ENCODE data around the gene FRMD4B. TPM values are rescaled to one million over a fixed set of nuclear protein-coding genes. Genes with fewer than 3 reads are reported as not detected.
A peak's percentile ranks its signal among the peaks of the same experiment; 100 is the strongest.

FRMD4B gene
- total RNA-seq, 1 donor from 2014 or later: 140 TPM

DNA sequence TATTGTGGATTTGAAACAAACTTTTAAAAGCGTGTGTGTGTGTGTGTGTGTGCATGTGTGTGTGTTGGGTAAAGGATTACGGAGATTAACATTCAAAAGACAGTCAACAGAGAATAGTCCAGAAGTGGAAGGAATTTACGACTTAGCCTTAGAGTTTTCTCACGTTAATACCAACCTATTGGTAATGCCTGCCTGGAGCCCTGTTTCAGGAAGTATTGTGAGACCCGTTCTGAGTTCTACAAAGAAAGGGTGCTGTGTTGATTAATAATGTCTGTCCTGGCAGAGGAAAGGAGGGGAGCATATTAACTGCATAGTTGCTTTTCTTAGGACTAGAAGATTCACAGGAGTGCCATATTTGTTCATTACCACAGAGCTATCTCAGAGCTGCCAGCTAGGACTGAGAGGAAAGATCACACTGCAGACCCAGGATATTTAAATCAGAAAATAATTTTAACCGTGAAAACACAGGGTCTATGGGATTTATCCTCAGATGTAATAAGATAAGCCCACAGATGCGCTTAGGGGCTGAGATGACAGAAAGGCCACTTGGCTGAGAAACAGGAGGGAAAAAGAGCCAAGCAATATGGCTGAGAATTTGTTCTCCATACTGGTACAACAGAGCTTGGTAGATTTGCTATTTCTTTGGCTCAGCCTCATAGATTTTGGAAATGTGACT is 40.5 kb upstream of the FRMD4B start:
- no peaks in the 10 kb centered on the region for H3K27me3 Mint-ChIP-seq (ENCODE audit: low read depth)
- no peak overlapping the region for H3K27ac Mint-ChIP-seq
- H3K9me3 Mint-ChIP-seq: no peaks in the 10 kb centered on the region
- H3K4me3 Mint-ChIP-seq: no peak overlapping the region
- peaks cover 4% of the 10 kb centered on the region for H3K4me1 Mint-ChIP-seq
- TF ChIP-seq, protein P1, sequence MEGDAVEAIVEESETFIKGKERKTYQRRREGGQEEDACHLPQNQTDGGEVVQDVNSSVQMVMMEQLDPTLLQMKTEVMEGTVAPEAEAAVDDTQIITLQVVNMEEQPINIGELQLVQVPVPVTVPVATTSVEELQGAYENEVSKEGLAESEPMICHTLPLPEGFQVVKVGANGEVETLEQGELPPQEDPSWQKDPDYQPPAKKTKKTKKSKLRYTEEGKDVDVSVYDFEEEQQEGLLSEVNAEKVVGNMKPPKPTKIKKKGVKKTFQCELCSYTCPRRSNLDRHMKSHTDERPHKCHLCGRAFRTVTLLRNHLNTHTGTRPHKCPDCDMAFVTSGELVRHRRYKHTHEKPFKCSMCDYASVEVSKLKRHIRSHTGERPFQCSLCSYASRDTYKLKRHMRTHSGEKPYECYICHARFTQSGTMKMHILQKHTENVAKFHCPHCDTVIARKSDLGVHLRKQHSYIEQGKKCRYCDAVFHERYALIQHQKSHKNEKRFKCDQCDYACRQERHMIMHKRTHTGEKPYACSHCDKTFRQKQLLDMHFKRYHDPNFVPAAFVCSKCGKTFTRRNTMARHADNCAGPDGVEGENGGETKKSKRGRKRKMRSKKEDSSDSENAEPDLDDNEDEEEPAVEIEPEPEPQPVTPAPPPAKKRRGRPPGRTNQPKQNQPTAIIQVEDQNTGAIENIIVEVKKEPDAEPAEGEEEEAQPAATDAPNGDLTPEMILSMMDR (IDR thresholded peaks at IDR 0.05; ENCODE audit: unreplicated experiment): no peak
- H3K36me3 Mint-ChIP-seq: no peaks in the 10 kb centered on the region
- no peak for DNase-seq (ENCODE audit: low spot score in 2 of 2, unreplicated experiment in 2 of 2)

DNA sequence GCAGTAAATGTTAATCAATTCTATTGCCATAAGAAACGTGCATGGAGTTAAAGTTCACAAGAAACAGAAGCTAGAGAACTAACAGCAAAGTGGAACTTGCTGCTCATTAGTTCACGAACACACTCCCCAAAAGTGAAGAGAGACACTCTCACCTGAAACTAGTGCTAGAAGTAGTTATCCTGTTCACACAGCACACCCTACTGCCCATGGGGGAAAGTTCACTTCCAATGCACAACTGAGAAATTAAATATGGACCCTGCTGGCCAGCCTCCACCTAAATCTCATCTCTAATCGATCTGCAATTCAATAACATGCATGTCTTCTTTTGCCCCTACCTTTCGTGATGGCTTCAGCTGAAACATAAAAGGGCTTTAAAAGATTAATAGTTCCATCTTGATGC is 39.4 kb upstream of the FRMD4B start:
- no peaks in the 10 kb centered on the region for H3K9me3 Mint-ChIP-seq
- TF ChIP-seq, protein P1 (IDR thresholded peaks at IDR 0.05; ENCODE audit: unreplicated experiment): peak; percentile 33
- no peak for DNase-seq (ENCODE audit: low spot score in 2 of 2, unreplicated experiment in 2 of 2)
- H3K27me3 Mint-ChIP-seq (ENCODE audit: low read depth): no peaks in the 10 kb centered on the region
- no peak overlapping the region for H3K27ac Mint-ChIP-seq
- no peaks in the 10 kb centered on the region for H3K36me3 Mint-ChIP-seq
- peaks cover 4% of the 10 kb centered on the region for H3K4me1 Mint-ChIP-seq
- no peak overlapping the region for H3K4me3 Mint-ChIP-seq

DNA sequence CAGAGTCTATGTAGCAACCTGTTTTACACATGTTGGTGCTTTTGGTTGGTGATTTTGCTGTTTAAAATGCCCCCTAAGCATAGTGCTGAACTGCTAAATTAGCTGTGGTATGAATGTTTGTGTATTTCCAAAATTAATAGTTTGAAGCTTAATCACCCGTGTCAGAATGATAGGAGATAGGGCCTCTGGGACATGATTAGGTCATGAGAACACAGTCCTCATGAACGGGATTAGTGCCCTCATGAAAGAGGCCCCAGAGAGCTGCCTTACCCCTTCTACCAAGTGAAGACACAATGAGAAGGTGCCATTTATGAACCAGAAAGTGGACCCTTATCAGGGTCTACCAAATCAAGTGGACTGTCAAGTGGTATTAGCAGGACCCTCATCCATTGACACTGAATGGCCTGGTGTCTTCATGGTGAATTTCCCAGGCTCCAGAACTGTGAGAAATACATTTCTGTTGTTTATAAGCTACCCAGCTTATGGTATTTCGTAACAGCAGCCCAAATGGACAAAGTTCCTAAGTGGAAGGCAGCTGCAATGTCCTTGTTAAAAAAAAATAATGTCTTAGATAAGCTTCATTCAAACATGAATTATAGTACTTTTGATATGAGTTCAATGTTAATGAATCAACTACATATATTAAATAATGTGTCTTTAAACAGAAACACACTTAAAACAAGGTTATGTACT is 37.7 kb upstream of the FRMD4B start:
- no peaks in the 10 kb centered on the region for H3K27me3 Mint-ChIP-seq (ENCODE audit: low read depth)
- peaks cover 4% of the 10 kb centered on the region for H3K4me1 Mint-ChIP-seq
- H3K9me3 Mint-ChIP-seq: no peaks in the 10 kb centered on the region
- H3K27ac Mint-ChIP-seq: no peak overlapping the region
- H3K36me3 Mint-ChIP-seq: no peaks in the 10 kb centered on the region
- TF ChIP-seq, protein P1 (IDR thresholded peaks at IDR 0.05; ENCODE audit: unreplicated experiment): no peak
- DNase-seq (ENCODE audit: low spot score in 2 of 2, unreplicated experiment in 2 of 2): no peak
- H3K4me3 Mint-ChIP-seq: no peak overlapping the region

DNA sequence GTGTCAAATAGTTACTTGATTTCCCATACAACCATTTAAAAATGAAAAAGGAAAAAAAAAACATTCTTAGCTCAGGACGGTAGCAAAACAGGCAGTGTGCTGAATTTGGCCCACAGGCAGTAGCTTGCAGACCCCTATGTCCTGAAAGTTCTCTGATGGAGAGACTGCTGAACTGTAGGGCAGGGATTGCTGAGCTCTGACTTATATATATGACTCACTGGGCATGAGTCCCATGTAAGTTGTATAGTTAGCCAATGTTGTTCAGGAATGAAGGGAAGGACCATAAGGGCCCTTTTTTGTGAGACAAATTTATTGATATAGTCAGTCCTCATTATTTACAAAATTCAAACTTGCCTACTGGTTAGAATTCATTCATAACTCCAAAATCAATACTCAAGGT is 36.9 kb upstream of the FRMD4B start:
- Mint-ChIP-seq H3K27ac (no peak overlapping the region), H3K4me1 (peaks cover 4% of the 10 kb centered on the region), H3K27me3 (ENCODE audit: low read depth) (no peaks in the 10 kb centered on the region), H3K9me3 (no peaks in the 10 kb centered on the region), H3K4me3 (no peak overlapping the region), H3K36me3 (no peaks in the 10 kb centered on the region)
- TF ChIP-seq, protein P1 (IDR thresholded peaks at IDR 0.05; ENCODE audit: unreplicated experiment): no peak
- no peak for DNase-seq (ENCODE audit: low spot score in 2 of 2, unreplicated experiment in 2 of 2)

DNA sequence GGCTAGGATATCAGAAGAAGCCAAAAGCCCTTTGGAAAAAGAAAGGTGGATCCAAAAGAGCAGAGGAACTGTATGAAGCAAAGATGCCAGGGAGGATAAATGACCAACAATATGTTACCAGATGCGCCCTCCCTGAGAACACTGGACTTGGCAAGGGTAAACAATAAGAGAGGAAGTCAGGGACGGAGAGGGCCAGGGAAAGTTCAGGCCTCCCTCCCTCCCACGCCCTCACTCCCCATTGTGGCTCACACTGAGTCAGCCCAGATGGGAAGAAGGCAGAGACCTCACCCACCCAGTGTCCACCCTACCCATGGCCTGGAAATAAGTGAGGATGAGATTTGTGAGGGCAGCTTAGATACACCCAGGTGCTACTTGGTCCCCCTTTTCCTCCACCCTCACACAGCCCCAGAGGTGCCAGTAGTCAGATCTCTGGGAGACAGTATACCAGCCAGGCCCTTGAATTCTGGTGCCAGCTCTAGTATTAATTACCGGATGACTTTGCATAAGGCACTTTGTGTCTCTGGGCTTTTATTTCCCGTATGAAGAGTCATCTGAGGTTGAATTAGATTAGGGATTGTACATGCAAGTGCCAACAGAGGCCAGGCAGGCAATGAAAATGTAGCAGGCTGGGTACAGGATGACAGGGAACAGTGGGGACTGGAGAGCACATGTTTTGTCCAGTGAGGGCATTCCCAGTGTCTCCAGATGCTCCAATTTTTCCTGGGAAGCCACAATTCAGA is 35.1 kb upstream of the FRMD4B start:
- TF ChIP-seq, protein P1 (IDR thresholded peaks at IDR 0.05; ENCODE audit: unreplicated experiment): no peak
- no peaks in the 10 kb centered on the region for H3K4me1 Mint-ChIP-seq
- no peaks in the 10 kb centered on the region for H3K27me3 Mint-ChIP-seq (ENCODE audit: low read depth)
- DNase-seq (ENCODE audit: low spot score in 2 of 2, unreplicated experiment in 2 of 2): no peak
- H3K4me3 Mint-ChIP-seq: no peak overlapping the region
- H3K36me3 Mint-ChIP-seq: no peaks in the 10 kb centered on the region
- H3K9me3 Mint-ChIP-seq: peaks cover 5% of the 10 kb centered on the region
- no peak overlapping the region for H3K27ac Mint-ChIP-seq

All from mesothelial cell of epicardium (in vitro differentiated cells).